ENCODE data around the gene NAT14.
"Not testable (repeated sequence)": the region's sequence is repeated elsewhere in the genome, so short reads cannot be mapped to it uniquely, and the experiment has no call there.

NAT14 gene

GRCh38 chr19:55487924-55488687, 3.1 kb downstream of the NAT14 start, which contains the start of gene SSC5D:
Gene SSC5D, plus strand, starts transcription at chr19:55488436. Its CDS starts 154 bp downstream, at chr19:55488590.
- DNase-seq = no peak

- DNase-seq = no peak
Measured at GRCh38 chr19:55488986-55489710, 4.2 kb downstream of the NAT14 start.

GRCh38 chr19:55489711-55490477, 4.9 kb downstream of the NAT14 start:
- no peak for DNase-seq

GRCh38 chr19:55490478-55491432, 5.8 kb downstream of the NAT14 start:
- no peak for DNase-seq

- no peak for DNase-seq
Measured at GRCh38 chr19:55491546-55492360, 6.8 kb downstream of the NAT14 start.

GRCh38 chr19:55492362-55492944, 7.5 kb downstream of the NAT14 start:
- no peak for DNase-seq

- no peak for DNase-seq
Measured at GRCh38 chr19:55493052-55493644, 8.2 kb downstream of the NAT14 start.

- DNase-seq = no peak
Measured at GRCh38 chr19:55493645-55494171, 8.7 kb downstream of the NAT14 start.

- peak; percentile 76 for DNase-seq
Measured at GRCh38 chr19:55494172-55494761, 9.3 kb downstream of the NAT14 start.

- DNase-seq = no peak
Measured at GRCh38 chr19:55495646-55496349, 10.8 kb downstream of the NAT14 start.

GRCh38 chr19:55496820-55497219, 11.8 kb downstream of the NAT14 start:
- DNase-seq = not testable (repeated sequence)

GRCh38 chr19:55497763-55498162, 12.8 kb downstream of the NAT14 start:
- no peak for DNase-seq

GRCh38 chr19:55498246-55498840, 13.4 kb downstream of the NAT14 start:
- no peak for DNase-seq

GRCh38 chr19:55500368-55500952, 15.5 kb downstream of the NAT14 start:
- DNase-seq = no peak

GRCh38 chr19:55502197-55502952, 17.4 kb downstream of the NAT14 start:
- DNase-seq = no peak

- DNase-seq = no peak
Measured at GRCh38 chr19:55503157-55503501, 18.1 kb downstream of the NAT14 start.

GRCh38 chr19:55503502-55504251, 18.7 kb downstream of the NAT14 start:
- peak; percentile 90 for DNase-seq
